Colonic mucosa (tissue), 4 donors: ENCODE results near the gene EPB41L4A. TPM values are rescaled to one million over a fixed set of nuclear protein-coding genes. Genes with fewer than 3 reads are reported as not detected.

Experiments used
- DNase-seq: peaks from one replicate; pipeline ENCODE4 v3.0.0-alpha.2; 2020
- H3K27ac ChIP-seq: fragments of 200-600 bp; one replicate; pipeline ENCODE4 v1.8.0; 2021
- H3K27me3 ChIP-seq: fragments of 200-600 bp; one replicate; pipeline ENCODE4 v1.8.0; 2021
- H3K36me3 ChIP-seq: fragments of 200-600 bp; one replicate; pipeline ENCODE4 v1.8.0; 2021
- H3K4me1 ChIP-seq: fragments of 200-600 bp; one replicate; pipeline ENCODE4 v1.8.0; 2021; ENCODE audit warnings: mild to moderate bottlenecking
- H3K4me3 ChIP-seq: fragments of 200-600 bp; one replicate; pipeline ENCODE4 v1.8.0; 2021
- H3K9ac ChIP-seq, 2 donors: one replicate each; pipeline ENCODE4 v1.7.0; 2013; ENCODE audit warnings: control low read depth in 2 of 2, low read depth in 2 of 2, low read length in 2 of 2
- H3K9me3 ChIP-seq: fragments of 200-600 bp; one replicate; pipeline ENCODE4 v1.8.0; 2021
- intact Hi-C: fragments of 100-400 bp; cut with DNase I; formaldehyde crosslinking; loops from one replicate; pipeline ENCODE4 v1.14.1; 2022
- total RNA-seq, 2 donors: library from RNA; stranded (reverse); fragmentation: NEBNext Ultra II Directional in 1 of 2; extraction: Animal tissue kit (Norgen Biotek cat#: 25700) in 1 of 2; gene quantifications; one replicate each; pipeline ENCODE4 v1.2.1, GENCODE V29; 2021
- TF ChIP-seq, protein P1 (sequence below): fragments of 200-600 bp; IDR thresholded peaks from one replicate; pipeline ENCODE4 v1.8.0; 2022; ENCODE audit warnings: antibody characterized with exemption, mild to moderate bottlenecking
- donor health status: healthy.
- donor health status: DM: no; HTN: no; CAD: no.
- donor health status: DM: no; HTN: no; CAD: no.

The EPB41L4A gene
- total RNA-seq, 2 donors from 2014 or later, result 10.1 to 18.0 TPM

DNA sequence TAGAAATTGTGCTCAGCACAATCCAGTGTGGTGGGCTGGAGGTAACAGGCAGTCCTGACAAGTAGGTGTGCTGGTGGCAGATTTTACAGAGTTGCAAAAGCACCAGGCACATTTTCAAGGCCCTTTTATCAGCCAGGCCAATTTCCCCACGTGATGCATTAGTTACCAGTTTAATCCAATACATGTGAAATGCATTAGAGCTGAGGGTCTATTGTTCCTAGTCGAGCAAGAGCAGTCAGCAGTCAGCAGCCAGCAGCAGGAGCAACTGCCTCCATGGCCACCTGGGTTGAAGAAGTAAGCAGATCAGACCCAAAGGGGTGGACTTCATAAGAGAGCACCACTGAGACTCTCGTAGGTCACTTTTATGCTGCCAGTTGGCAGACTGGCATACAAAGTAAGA lies 76.7 kb downstream of the EPB41L4A start:
- H3K4me1 ChIP-seq, result no peaks in the 10 kb centered on the region
- H3K36me3 ChIP-seq, result no peaks in the 10 kb centered on the region
- intact Hi-C loops, result no loop called here
- H3K9me3 ChIP-seq, result no peaks in the 10 kb centered on the region
- no peak overlapping the region for H3K27ac ChIP-seq
- TF ChIP-seq, protein P1, sequence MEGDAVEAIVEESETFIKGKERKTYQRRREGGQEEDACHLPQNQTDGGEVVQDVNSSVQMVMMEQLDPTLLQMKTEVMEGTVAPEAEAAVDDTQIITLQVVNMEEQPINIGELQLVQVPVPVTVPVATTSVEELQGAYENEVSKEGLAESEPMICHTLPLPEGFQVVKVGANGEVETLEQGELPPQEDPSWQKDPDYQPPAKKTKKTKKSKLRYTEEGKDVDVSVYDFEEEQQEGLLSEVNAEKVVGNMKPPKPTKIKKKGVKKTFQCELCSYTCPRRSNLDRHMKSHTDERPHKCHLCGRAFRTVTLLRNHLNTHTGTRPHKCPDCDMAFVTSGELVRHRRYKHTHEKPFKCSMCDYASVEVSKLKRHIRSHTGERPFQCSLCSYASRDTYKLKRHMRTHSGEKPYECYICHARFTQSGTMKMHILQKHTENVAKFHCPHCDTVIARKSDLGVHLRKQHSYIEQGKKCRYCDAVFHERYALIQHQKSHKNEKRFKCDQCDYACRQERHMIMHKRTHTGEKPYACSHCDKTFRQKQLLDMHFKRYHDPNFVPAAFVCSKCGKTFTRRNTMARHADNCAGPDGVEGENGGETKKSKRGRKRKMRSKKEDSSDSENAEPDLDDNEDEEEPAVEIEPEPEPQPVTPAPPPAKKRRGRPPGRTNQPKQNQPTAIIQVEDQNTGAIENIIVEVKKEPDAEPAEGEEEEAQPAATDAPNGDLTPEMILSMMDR, result no peak
- no peak overlapping the region for H3K4me3 ChIP-seq
- no peak for DNase-seq
- H3K27me3 ChIP-seq, result no peaks in the 10 kb centered on the region
- H3K9ac ChIP-seq, result no peak overlapping the region

DNA sequence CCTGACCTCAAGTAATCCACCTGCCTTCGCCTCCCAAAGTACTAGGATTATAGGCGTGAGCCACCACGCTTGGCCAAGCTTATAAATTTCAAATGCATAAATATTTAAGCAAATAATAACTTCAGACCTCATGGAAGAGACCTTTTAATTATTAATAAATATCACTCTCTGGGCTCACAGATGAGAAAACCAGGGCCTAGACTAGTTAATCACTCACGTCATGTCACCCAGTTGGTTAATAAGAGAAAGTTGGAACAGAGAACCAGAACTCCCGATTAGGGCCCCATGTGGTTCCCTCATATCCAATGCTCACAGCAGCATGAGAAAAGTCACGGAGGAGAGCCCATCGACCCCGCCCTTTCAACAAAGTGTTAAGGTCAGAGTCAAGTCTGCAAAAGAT lies 79.3 kb downstream of the EPB41L4A start:
- no peak overlapping the region for H3K27ac ChIP-seq
- TF ChIP-seq, protein P1, result no peak
- no peaks in the 10 kb centered on the region for H3K27me3 ChIP-seq
- DNase-seq, result no peak
- H3K4me1 ChIP-seq, result no peaks in the 10 kb centered on the region
- H3K36me3 ChIP-seq, result no peaks in the 10 kb centered on the region
- intact Hi-C loops, result no loop called here
- no peaks in the 10 kb centered on the region for H3K9me3 ChIP-seq
- no peak overlapping the region for H3K4me3 ChIP-seq
- no peak overlapping the region for H3K9ac ChIP-seq

DNA sequence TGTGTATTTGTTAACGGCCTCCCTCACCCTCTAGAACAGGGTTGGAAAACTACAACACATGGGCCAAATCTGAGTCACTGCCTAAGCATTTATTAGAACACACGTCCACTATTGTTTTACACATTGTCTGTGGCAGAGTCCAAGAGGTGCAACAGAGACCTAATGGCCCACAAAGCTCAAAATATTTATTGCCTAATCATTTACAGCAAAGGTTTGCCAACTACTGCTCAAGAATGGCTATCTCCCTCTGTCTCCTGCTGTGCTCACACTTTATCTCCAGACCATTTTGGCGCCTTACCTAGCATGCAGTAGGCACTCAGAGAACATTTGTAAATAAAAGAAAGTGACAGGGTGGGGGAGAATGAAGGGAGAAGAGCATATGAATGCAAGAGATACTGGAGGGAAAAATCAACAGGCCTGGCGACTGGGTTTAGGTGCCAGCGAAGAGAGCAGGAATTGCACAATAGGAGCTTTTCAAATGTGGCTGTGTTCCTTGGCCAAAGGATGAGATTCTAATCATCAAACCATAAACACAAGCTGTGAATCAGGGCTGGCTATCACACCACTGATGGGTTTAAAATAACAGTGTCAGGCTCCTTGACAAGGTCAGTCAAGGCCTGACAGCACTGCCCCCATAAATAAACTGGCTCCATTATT lies 80.3 kb downstream of the EPB41L4A start:
- Histone ChIP-seq H3K4me3 (no peak overlapping the region), H3K9ac (no peak overlapping the region), H3K9me3 (no peaks in the 10 kb centered on the region), H3K27ac (no peak overlapping the region), H3K36me3 (no peaks in the 10 kb centered on the region), H3K27me3 (no peaks in the 10 kb centered on the region), H3K4me1 (no peaks in the 10 kb centered on the region)
- no peak for DNase-seq
- TF ChIP-seq, protein P1, result no peak
- intact Hi-C loops, result no loop called here

DNA sequence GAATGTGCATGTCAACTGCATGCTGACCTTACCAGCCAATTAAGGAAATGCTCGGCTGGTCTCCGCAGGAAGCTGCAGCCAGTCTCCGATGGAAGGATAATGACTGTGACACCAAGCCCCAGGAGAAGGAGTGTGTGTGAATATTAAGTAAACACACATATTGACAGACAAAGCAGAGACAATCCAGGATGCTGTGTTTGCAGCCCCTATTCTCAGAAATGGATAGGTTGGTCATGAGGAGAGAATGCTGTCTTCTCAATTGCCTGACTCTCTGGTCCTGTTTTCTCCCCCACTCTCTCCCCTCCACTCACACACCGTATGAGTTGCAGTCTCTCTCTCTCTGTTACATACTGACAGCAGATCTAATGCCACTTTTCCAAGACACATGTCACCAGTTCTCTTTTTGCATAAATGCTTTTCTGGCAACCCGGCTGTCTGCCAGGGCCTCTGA lies 85.7 kb downstream of the EPB41L4A start:
- intact Hi-C loops, result no loop called here
- DNase-seq, result no peak
- TF ChIP-seq, protein P1, result no peak
- no peak overlapping the region for H3K9ac ChIP-seq
- H3K27ac ChIP-seq, result no peak overlapping the region
- no peaks in the 10 kb centered on the region for H3K4me1 ChIP-seq
- no peaks in the 10 kb centered on the region for H3K36me3 ChIP-seq
- H3K4me3 ChIP-seq, result no peak overlapping the region
- no peaks in the 10 kb centered on the region for H3K27me3 ChIP-seq
- no peaks in the 10 kb centered on the region for H3K9me3 ChIP-seq

DNA sequence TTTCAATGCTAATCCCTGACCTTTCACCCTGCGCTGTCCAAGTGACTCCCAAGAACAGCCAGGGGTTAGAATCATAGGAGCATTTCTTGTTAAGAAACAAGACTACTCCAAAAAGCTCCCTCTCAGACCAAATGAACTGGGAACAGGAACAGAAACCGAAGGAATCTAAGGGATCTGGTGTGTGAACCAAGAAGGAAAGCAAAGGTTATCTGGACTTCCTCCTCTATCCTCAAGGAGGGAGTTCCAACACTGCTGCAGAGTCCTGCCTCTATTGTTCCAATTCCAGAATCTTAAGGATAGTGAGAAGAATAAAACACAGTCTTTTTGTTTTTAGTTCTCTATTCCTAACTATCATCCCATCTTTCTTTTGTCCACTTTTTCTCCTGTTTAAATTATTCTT lies 87.2 kb downstream of the EPB41L4A start:
- Histone ChIP-seq H3K4me1 (no peaks in the 10 kb centered on the region), H3K4me3 (no peak overlapping the region), H3K36me3 (no peaks in the 10 kb centered on the region), H3K27ac (no peak overlapping the region), H3K9ac (no peak overlapping the region), H3K27me3 (no peaks in the 10 kb centered on the region), H3K9me3 (no peaks in the 10 kb centered on the region)
- DNase-seq, result no peak
- TF ChIP-seq, protein P1, result no peak
- intact Hi-C loops, result no loop called here
